GM12873 (cell line): Measurements from ENCODE around the gene ZFP37.

Experiments used
- TF ChIP-seq, protein P1 (sequence below): IDR thresholded peaks from 2 replicates; pipeline ENCODE4 v1.5.1; 2012; ENCODE audit warnings: low read depth, mild to moderate bottlenecking, moderate library complexity, low read length, control low read depth; ENCODE audit not compliant: insufficient read depth; ENCODE audit errors: missing control alignments

Gene ZFP37

DNA sequence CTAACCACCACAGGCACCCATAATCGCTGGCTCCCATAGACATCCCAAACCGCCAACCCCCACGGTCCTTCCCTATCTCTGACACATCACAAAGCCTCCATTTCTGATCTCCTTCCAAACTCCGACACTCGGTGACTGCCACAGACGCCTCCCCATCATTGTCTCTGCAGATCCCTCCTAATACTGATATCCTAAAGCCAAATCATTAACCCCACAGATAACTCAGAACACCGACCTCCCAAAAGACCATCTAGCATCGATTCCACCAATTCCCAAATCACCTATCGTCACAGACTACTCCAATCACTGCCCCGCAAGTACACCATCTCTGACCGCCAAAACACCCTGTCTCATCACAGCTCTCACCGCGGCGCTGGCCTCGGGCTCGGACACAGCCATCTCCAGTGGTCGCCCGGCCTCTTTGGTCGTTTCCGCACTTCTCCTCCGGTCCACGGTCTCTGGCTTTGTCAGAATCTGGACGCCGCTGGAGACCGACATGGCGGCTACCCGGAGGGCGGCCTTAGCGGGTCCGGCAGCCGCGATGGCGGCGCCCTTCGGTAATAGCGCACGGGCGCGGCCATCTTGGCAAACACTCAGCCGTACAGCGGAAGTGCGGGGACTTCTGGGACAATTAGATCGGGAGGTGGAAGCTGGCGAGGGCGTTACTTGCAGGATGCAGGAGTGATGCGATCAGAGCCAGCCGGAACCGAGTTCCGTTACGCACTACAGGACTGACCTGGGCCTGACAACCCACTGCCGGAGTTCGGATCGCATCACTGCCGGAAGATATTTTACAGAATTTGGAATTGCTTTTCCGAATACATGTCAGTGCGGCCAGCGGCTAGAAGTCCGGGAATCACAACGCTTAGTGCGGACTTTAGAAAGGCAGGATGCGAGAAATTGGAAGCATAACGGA lies at the start of gene ZFP37:
Gene ZFP37 (minus strand): TSS at position 534 of the 916 bp plus-strand sequence. CDS start 36 bp downstream, at position 498.
- TF ChIP-seq, protein P1, sequence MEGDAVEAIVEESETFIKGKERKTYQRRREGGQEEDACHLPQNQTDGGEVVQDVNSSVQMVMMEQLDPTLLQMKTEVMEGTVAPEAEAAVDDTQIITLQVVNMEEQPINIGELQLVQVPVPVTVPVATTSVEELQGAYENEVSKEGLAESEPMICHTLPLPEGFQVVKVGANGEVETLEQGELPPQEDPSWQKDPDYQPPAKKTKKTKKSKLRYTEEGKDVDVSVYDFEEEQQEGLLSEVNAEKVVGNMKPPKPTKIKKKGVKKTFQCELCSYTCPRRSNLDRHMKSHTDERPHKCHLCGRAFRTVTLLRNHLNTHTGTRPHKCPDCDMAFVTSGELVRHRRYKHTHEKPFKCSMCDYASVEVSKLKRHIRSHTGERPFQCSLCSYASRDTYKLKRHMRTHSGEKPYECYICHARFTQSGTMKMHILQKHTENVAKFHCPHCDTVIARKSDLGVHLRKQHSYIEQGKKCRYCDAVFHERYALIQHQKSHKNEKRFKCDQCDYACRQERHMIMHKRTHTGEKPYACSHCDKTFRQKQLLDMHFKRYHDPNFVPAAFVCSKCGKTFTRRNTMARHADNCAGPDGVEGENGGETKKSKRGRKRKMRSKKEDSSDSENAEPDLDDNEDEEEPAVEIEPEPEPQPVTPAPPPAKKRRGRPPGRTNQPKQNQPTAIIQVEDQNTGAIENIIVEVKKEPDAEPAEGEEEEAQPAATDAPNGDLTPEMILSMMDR: no peak

DNA sequence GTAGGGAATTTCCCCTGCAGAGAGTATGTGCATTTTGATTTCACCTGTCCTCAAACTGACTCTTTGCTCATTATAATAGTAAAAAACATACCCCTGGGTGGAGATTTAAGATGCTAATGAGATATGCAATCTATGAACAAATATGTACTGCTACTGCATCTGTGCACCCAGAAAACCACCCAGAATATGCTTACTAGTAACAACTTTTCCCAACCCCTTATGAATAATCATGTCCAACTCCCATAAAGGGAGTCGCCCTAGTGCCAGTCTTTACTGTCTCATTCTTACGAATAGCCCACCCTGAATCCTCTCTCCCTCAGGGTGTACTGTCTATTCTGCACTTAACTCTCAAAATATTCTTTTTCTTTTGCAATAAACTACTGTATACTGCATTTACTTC lies 39.0 kb upstream of the ZFP37 start:
- TF ChIP-seq, protein P1: no peak

DNA sequence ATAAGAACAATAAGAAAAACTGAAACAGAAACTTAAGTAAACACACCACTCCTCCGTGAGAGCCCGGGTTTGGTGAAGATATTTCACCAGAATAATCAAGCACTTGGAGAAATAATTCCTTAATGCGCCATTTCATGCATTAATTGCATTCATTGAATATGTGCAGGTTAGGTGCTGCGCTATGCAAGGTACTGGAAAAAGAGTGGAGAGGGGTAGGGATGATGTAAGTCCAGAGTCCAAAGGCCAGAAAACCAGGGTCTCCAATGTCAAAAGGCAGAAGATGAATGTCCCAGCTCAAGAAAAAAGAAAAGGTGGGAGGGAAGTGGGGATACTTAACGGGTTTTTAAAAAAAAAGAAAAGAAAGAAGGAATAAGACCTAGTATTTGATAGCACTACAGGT lies 669 bp upstream of the ZFP37 start:
- TF ChIP-seq, protein P1: no peak

DNA sequence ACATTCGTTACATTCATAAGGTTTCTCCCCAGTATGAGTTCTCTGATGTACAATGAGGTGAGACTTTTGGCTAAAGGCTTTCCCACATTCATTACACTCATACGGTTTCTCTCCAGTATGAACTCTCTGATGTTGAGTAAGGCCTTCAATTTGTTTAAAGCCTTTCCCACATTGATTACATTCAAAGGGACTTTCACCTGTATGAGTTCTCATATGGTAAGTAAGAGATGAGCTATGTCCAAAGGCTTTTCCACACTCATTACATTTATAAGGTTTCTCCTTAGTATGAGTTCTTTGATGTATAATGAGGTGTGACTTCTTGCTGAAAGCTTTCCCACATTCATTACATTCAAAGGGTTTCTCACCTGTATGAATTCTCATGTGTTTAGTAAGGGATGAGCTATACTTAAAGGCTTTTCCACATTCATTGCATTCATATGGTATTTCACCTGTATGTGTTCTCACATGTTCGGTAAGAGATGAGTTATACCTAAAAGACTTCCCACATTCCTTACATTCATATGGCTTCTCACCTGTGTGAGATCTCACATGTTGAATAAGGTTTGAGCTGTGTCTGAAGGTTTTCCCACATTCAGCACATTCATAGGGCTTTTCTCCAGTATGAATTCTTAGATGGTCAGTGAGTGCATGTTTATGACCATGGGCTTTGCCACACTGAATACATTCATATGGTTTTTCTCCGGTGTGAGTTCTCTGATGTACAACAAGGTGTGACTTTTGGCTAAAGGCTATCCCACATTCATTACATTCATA lies 13.5 kb downstream of the ZFP37 start:
- TF ChIP-seq, protein P1: no peak

DNA sequence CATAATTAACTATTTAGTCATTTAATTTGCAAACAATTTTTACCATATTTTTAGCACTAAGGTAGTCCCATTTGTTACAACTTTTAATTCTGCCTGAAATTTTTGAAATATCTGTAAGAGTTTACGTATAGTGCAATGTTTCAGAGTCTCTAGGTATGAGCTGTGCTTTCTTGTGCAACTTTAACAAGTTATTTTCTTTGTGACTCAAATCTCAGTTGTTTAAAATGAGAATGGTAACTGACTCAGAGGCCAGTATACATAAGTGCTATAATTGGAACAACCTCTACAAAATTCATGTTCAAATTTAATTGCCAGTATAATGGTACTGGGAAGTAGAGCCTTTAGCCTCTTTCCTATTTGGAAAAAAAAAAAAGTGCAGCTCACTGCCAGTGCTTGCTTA lies 30.3 kb downstream of the ZFP37 start:
- TF ChIP-seq, protein P1: no peak

DNA sequence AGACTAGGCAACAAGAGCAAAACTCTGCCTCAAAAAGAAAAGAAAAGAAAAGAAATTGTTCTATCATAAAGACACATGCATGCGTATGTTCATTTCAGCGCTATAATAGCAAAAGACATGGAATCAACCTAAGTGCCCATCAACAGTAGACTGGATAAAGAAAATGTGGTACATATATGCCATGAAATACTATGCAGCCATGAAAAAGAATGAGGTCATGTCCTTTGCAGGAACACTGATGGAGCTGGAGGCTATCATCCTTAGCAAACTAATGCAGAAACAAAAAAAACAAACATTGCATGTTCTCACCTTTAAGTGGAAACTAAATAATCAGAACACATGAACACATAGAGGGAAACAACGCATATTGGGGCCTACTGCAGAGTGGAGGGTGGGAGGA lies 38.3 kb downstream of the ZFP37 start:
- TF ChIP-seq, protein P1: no peak

DNA sequence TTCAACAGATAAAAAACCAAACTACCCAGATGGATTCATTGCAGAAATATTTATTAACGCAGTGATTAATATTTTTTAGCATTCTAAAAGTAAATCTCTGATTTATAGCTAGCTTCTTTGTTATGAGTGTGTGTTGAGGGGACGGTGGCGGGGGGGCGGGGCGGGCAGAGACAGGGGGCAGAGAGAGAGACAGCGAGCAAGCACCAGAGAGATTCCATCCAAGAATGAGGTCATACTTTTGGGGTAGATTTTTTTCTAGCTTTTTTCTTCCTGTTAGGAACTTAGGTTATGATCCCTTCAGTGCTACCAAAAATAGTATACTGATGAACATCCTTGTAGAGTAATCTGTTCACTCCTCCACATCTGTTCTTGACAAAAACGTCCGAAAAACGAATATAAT lies 44.0 kb downstream of the ZFP37 start:
- TF ChIP-seq, protein P1: no peak
